HG03064 (cell line): ENCODE measurements around the gene SYNM.
"Not testable (repeated sequence)": the region's sequence is repeated elsewhere in the genome, so short reads cannot be mapped to it uniquely, and the experiment has no call there.

ENCODE experiments used
- ATAC-seq: cut with Tn5 transposase; IDR thresholded peaks from one replicate; pipeline ENCODE4 v1.9.1; 2021; ENCODE audit warnings: low read depth; ENCODE audit not compliant: unreplicated experiment

SYNM gene

GRCh38 chr15:99104788-99105513 lies at the start of gene SYNM:
SYNM (plus strand) TSS chr15:99105080; CDS start chr15:99105200, 120 bp downstream.
- ATAC-seq: peak; percentile 65

- ATAC-seq: no peak
Observed at GRCh38 chr15:99055555-99056134, 49.2 kb upstream of the SYNM start.

- no peak for ATAC-seq
Observed at GRCh38 chr15:99057020-99057419, 47.9 kb upstream of the SYNM start.

- no peak for ATAC-seq
Observed at GRCh38 chr15:99057697-99058420, 47.0 kb upstream of the SYNM start.

- no peak for ATAC-seq
Observed at GRCh38 chr15:99058421-99058870, 46.4 kb upstream of the SYNM start.

- peak; percentile 73 for ATAC-seq
Observed at GRCh38 chr15:99059010-99059981, 45.6 kb upstream of the SYNM start.

- not testable (repeated sequence) for ATAC-seq
Observed at GRCh38 chr15:99060186-99060585, 44.7 kb upstream of the SYNM start.

- ATAC-seq: no peak
Observed at GRCh38 chr15:99062226-99062625, 42.7 kb upstream of the SYNM start.

- no peak for ATAC-seq
Observed at GRCh38 chr15:99068186-99068585, 36.7 kb upstream of the SYNM start.

- no peak for ATAC-seq
Observed at GRCh38 chr15:99070208-99070607, 34.7 kb upstream of the SYNM start.

- ATAC-seq: no peak
Observed at GRCh38 chr15:99071091-99071680, 33.7 kb upstream of the SYNM start.

GRCh38 chr15:99073008-99073717 lies 31.7 kb upstream of the SYNM start:
- ATAC-seq: no peak

GRCh38 chr15:99074446-99074845 lies 30.4 kb upstream of the SYNM start:
- no peak for ATAC-seq

- not testable (repeated sequence) for ATAC-seq
Observed at GRCh38 chr15:99075059-99075652, 29.7 kb upstream of the SYNM start.

GRCh38 chr15:99076109-99076508 lies 28.8 kb upstream of the SYNM start:
- ATAC-seq: no peak

GRCh38 chr15:99076555-99077308 lies 28.1 kb upstream of the SYNM start:
- ATAC-seq: peak; percentile 90

- ATAC-seq: no peak
Observed at GRCh38 chr15:99082798-99083197, 22.1 kb upstream of the SYNM start.

- no peak for ATAC-seq
Observed at GRCh38 chr15:99084965-99085364, 19.9 kb upstream of the SYNM start.
